H1 (cell line): ENCODE data around the gene TSKS. TPM values are rescaled to one million over a fixed set of nuclear protein-coding genes. Genes with fewer than 3 reads are reported as not detected.
A peak's percentile ranks its signal among the peaks of the same experiment; 100 is the strongest.

Source experiments
- CTCF ChIA-PET: fragments of 300-600 bp; sonication (Branson Sonifier 250); formaldehyde crosslinking; loops from one replicate; lab custom pipeline; 2021; ENCODE audit not compliant: partially characterized antibody; lab: Charles Lee
- POLR2A ChIA-PET: fragments of 300-600 bp; sonication (Branson Sonifier 250); formaldehyde crosslinking; loops from one replicate; lab custom pipeline; 2021; ENCODE audit warnings: inconsistent platforms; ENCODE audit not compliant: partially characterized antibody; lab: Charles Lee
- DNase-seq, 2 experiments: peaks; one replicate each; pipeline versions ENCODE4 v3.0.0 to v3.0.0-alpha.2; 2010 to 2022; ENCODE audit warnings: low spot score in 2 of 2, low read depth in 1 of 2, mixed read lengths in 1 of 2
- FAIRE-seq: peaks from 2 replicates; lab custom pipeline; 2011; peaks lifted over from hg19 to GRCh38; lab: Jason Lieb, UNC
- H2AFZ ChIP-seq: 2 replicates; pipeline ENCODE4 v1.8.1; 2012; ENCODE audit warnings: low read length, inconsistent platforms
- H2AK5ac ChIP-seq: 2 replicates; pipeline ENCODE4 v1.6.1; 2013; ENCODE audit warnings: low read depth, low read length
- H2BK120ac ChIP-seq: replicated peaks from 2 replicates; pipeline ENCODE3; 2013; ENCODE audit warnings: low read depth, low read length, inconsistent platforms
- H2BK12ac ChIP-seq: 2 replicates; pipeline ENCODE4 v1.6.1; 2013; ENCODE audit warnings: low read depth, low read length
- H2BK15ac ChIP-seq: 2 replicates; pipeline ENCODE4 v1.6.1; 2013; ENCODE audit warnings: low read length
- H2BK20ac ChIP-seq: 2 replicates; pipeline ENCODE4 v1.6.1; 2013; ENCODE audit warnings: low read length
- H2BK5ac ChIP-seq: 2 replicates; pipeline ENCODE4 v1.6.1; 2013; ENCODE audit warnings: low read depth, low read length
- H3K14ac ChIP-seq: 2 replicates; pipeline ENCODE4 v1.6.1; 2013; ENCODE audit warnings: inconsistent platforms; ENCODE audit not compliant: insufficient read length
- H3K18ac ChIP-seq: 2 replicates; pipeline ENCODE4 v1.6.1; 2013; ENCODE audit warnings: low read length; ENCODE audit errors: extremely low read depth
- H3K23ac ChIP-seq: 2 replicates; pipeline ENCODE4 v1.6.1; 2013; ENCODE audit warnings: inconsistent platforms; ENCODE audit not compliant: insufficient read length
- H3K23me2 ChIP-seq: 2 replicates; pipeline ENCODE4 v1.6.1; 2013; ENCODE audit warnings: low read depth, low read length
- H3K27ac ChIP-seq: 2 replicates; pipeline ENCODE4 v1.6.1; 2011; ENCODE audit warnings: low read depth, low read length, inconsistent platforms
- H3K27me3 ChIP-seq, 4 experiments: replicated peaks in 1 of 4; 1 replicate in 1 of 4; 2 replicates in 3 of 4; pipeline versions ENCODE4 v1.6.1 to v1.8.1; 2011 to 2013; ENCODE audit warnings: low read length in 3 of 4, mild to moderate bottlenecking in 3 of 4, inconsistent platforms in 2 of 4, mixed read lengths in 2 of 4, moderate library complexity in 1 of 4; ENCODE audit not compliant: control insufficient read depth in 3 of 4, insufficient read depth in 3 of 4; ENCODE audit errors: extremely low read depth in 1 of 4
- H3K36me3 ChIP-seq, 4 experiments: 2 replicates each; pipeline versions ENCODE4 v1.6.1 to v1.8.1; 2011 to 2013; ENCODE audit warnings: mild to moderate bottlenecking in 4 of 4, low read length in 3 of 4, moderate library complexity in 2 of 4, control low read depth in 1 of 4, inconsistent platforms in 1 of 4; ENCODE audit not compliant: insufficient read depth in 4 of 4, control insufficient read depth in 2 of 4
- H3K4ac ChIP-seq: replicated peaks from 2 replicates; pipeline ENCODE3; 2013; ENCODE audit warnings: low read length, low read depth, mixed read lengths, inconsistent platforms; ENCODE audit not compliant: insufficient read length
- H3K4me1 ChIP-seq, 4 experiments: replicated peaks in 1 of 4; 1 replicate in 1 of 4; 2 replicates in 3 of 4; pipeline versions ENCODE4 v1.6.1 to v1.8.1; 2011 to 2013; ENCODE audit warnings: low read length in 3 of 4, inconsistent platforms in 2 of 4, mixed read lengths in 1 of 4; ENCODE audit not compliant: insufficient read depth in 4 of 4, control insufficient read depth in 3 of 4
- H3K4me2 ChIP-seq, 2 experiments: 2 replicates each; pipeline versions ENCODE4 v1.6.1 to v1.8.1; 2011 to 2013; ENCODE audit warnings: low read depth in 2 of 2, low read length in 2 of 2, control low read depth in 1 of 2, inconsistent platforms in 1 of 2, mild to moderate bottlenecking in 1 of 2; ENCODE audit not compliant: insufficient read depth in 1 of 2
- H3K4me3 ChIP-seq, 4 experiments: fragments of 200-600, 300-600 bp in 1 of 4; sonication (generic), shearing (Covaris generic), sonication (Bioruptor Twin) in 1 of 4; 2 replicates each; pipeline versions ENCODE4 v1.5.1 to v1.8.1; 2011 to 2016; ENCODE audit warnings: low read length in 4 of 4, low read depth in 3 of 4, control low read depth in 2 of 4, inconsistent platforms in 2 of 4, mild to moderate bottlenecking in 2 of 4, mixed read lengths in 1 of 4, moderate library complexity in 1 of 4; ENCODE audit not compliant: insufficient read depth in 2 of 4; ENCODE audit errors: extremely low read depth in 1 of 4
- H3K56ac ChIP-seq: replicated peaks from 2 replicates; pipeline ENCODE3; 2013; ENCODE audit warnings: low read depth, mild to moderate bottlenecking, mixed read lengths, low read length, inconsistent platforms; ENCODE audit not compliant: insufficient read length
- H3K79me1 ChIP-seq: 2 replicates; pipeline ENCODE4 v1.6.1; 2013; ENCODE audit warnings: low read depth, low read length, control low read depth
- H3K79me2 ChIP-seq, 2 experiments: 2 replicates each; pipeline versions ENCODE4 v1.6.1 to v1.8.1; 2012 to 2013; ENCODE audit warnings: low read length in 2 of 2, mild to moderate bottlenecking in 2 of 2, inconsistent platforms in 1 of 2; ENCODE audit not compliant: insufficient read depth in 2 of 2, control insufficient read depth in 1 of 2
- H3K9ac ChIP-seq, 4 experiments: replicated peaks in 1 of 4; 1 replicate in 1 of 4; 2 replicates in 3 of 4; pipeline versions ENCODE4 v1.6.1 to v1.8.1; 2011 to 2013; ENCODE audit warnings: low read depth in 3 of 4, low read length in 3 of 4, control low read depth in 2 of 4, mild to moderate bottlenecking in 2 of 4, moderate library complexity in 2 of 4, inconsistent platforms in 1 of 4; ENCODE audit errors: extremely low read depth in 1 of 4
- H3K9me3 ChIP-seq, 2 experiments: 2 replicates each; pipeline versions ENCODE4 v1.6.1 to v1.8.1; 2012 to 2013; ENCODE audit warnings: mild to moderate bottlenecking in 2 of 2, moderate library complexity in 2 of 2, control low read depth in 1 of 2, inconsistent platforms in 1 of 2, low read depth in 1 of 2, low read length in 1 of 2, mixed read lengths in 1 of 2; ENCODE audit not compliant: insufficient read depth in 2 of 2
- H4K20me1 ChIP-seq, 2 experiments: replicated peaks in 1 of 2; 2 replicates each; pipeline versions ENCODE3 to v1.8.1; 2011 to 2013; ENCODE audit warnings: inconsistent platforms in 2 of 2, low read length in 2 of 2, mild to moderate bottlenecking in 1 of 2; ENCODE audit not compliant: insufficient read depth in 2 of 2, control insufficient read depth in 1 of 2
- H4K5ac ChIP-seq: 2 replicates; pipeline ENCODE4 v1.6.1; 2013; ENCODE audit warnings: low read length, low read depth, mixed read lengths, inconsistent platforms; ENCODE audit not compliant: insufficient read length
- H4K8ac ChIP-seq: 2 replicates; pipeline ENCODE4 v1.8.0; 2013; ENCODE audit warnings: mild to moderate bottlenecking, moderate library complexity, low read length, inconsistent platforms; ENCODE audit not compliant: insufficient read depth; ENCODE audit errors: extremely low read depth
- H4K91ac ChIP-seq: replicated peaks from 2 replicates; pipeline ENCODE3; 2013; ENCODE audit warnings: low read length, mixed read lengths, inconsistent platforms; ENCODE audit not compliant: insufficient read length
- CHD2 ChIP-seq: IDR thresholded peaks from 2 replicates; pipeline ENCODE4 v1.6.1; 2012; ENCODE audit warnings: low read length, improper control_type of control experiment
- CTCF ChIP-seq, 3 experiments: IDR thresholded peaks; 1 replicate in 2 of 3; 2 replicates in 1 of 3; pipeline versions ENCODE4 v1.5.1 to v1.6.1; 2011; ENCODE audit warnings: low read length in 3 of 3, mild to moderate bottlenecking in 3 of 3, inconsistent platforms in 2 of 3, low read depth in 1 of 3, moderate library complexity in 1 of 3; ENCODE audit not compliant: insufficient read depth in 1 of 3; ENCODE audit errors: control extremely low read depth in 1 of 3
- EGR1 ChIP-seq: IDR thresholded peaks from 2 replicates; pipeline ENCODE4 v1.6.1; 2011; ENCODE audit warnings: low read depth, low read length, borderline replicate concordance
- FOSL1 ChIP-seq: IDR thresholded peaks from 2 replicates; pipeline ENCODE4 v1.6.1; 2011; ENCODE audit warnings: mild to moderate bottlenecking, low read depth, low read length, moderate library complexity; ENCODE audit not compliant: insufficient read depth
- PHF8 ChIP-seq: fragments of 200-600 bp; sonication (generic); conservative IDR thresholded peaks from 2 replicates; pipeline ENCODE4 v1.7.1; 2012; ENCODE audit warnings: low read depth, mild to moderate bottlenecking, inconsistent platforms, low read length, moderate library complexity
- POU5F1 ChIP-seq: IDR thresholded peaks from 2 replicates; pipeline ENCODE4 v1.6.1; 2011; ENCODE audit warnings: low read depth, mild to moderate bottlenecking, low read length, moderate library complexity
- RNF2 ChIP-seq: fragments of 200-900, 300-1000 bp; sonication (generic); IDR thresholded peaks from 2 replicates; pipeline ENCODE4 v1.7.1; 2016; ENCODE audit warnings: borderline replicate concordance, low read depth, mild to moderate bottlenecking, antibody characterized with exemption, low read length; ENCODE audit not compliant: poor library complexity, severe bottlenecking; ENCODE audit errors: missing control alignments
- SUZ12 ChIP-seq: fragments of 200-600 bp; sonication (generic); IDR thresholded peaks from 2 replicates; pipeline ENCODE4 v1.6.1; 2012; ENCODE audit warnings: mild to moderate bottlenecking, inconsistent platforms, low read length, moderate library complexity, mixed read lengths
- TBP ChIP-seq: IDR thresholded peaks from 2 replicates; pipeline ENCODE4 v1.6.1; 2011; ENCODE audit warnings: low read depth, low read length, improper control_type of control experiment
- TEAD4 ChIP-seq: IDR thresholded peaks from 2 replicates; pipeline ENCODE4 v1.6.1; 2012; ENCODE audit warnings: low read depth, low read length, inconsistent platforms, mixed read lengths
- WGBS, 2 experiments: shearing (Covaris generic) in 1 of 2; methylation state at CpG; one replicate each; pipeline versions ENCODE4 v1.1.6 to v1.1.7; 2013 to 2015; ENCODE audit warnings: low lambda C conversion rate in 2 of 2, mixed read lengths in 2 of 2, inconsistent platforms in 1 of 2, low coverage in 1 of 2, missing lambda C conversion rate in 1 of 2; ENCODE audit not compliant: insufficient replicate concordance in 2 of 2, insufficient coverage in 1 of 2, insufficient read length in 1 of 2; ENCODE audit errors: extremely low coverage in 1 of 2, missing lambda C conversion rate in 1 of 2; 5-methylcytosine and 5-hydroxymethylcytosine counted together
- polyA plus RNA-seq, 7 experiments: library from polyadenylated mRNA; depleted of rRNA in 3 of 7; stranded (reverse) in 5 of 7; unstranded in 2 of 7; fragments of >200 nt in 5 of 7; fragments of 200-250 nt in 2 of 7; gene quantifications; 1 replicate in 5 of 7; 2 replicates in 1 of 7; 4 replicates in 1 of 7; pipeline versions ENCODE4 v1.2.1 to v1.2.3, GENCODE V29; 2011 to 2013; ENCODE audit warnings: missing spikeins in 2 of 7, mixed read lengths in 2 of 7
- total RNA-seq: library from RNA; stranded (reverse); fragmentation: NEBNext Ultra II Directional; extraction: Animal tissue kit (Norgen Biotek cat#: 25700); gene quantifications from 2 replicates; pipeline ENCODE4 v1.2.1, GENCODE V29; 2021

Gene TSKS
- total and polyA plus RNA-seq, 2 of the 8 experiments (the other 6 are each of a cell fraction or from before 2014, with no cell fraction given) = 0.21 TPM; not detected in 1

- no peak overlapping the region for H4K91ac ChIP-seq
- peaks cover 0 to 4% of the 10 kb centered on the region in 2 experiments for H4K20me1 ChIP-seq
- no peak overlapping the region for H3K27ac ChIP-seq
- H2BK20ac ChIP-seq = no peak overlapping the region
- H2BK5ac ChIP-seq = no peak overlapping the region
- no peaks in the 10 kb centered on the region for H3K9me3 ChIP-seq
- H3K4me3 ChIP-seq = peak overlapping the region; percentile 42 to 100 (median 85); a peak in 7 of 8 replicates
- no peak overlapping the region for H4K5ac ChIP-seq
- no peak overlapping the region for H3K4ac ChIP-seq
- no peak overlapping the region for H2BK12ac ChIP-seq
- ChIA-PET CTCF (interaction anchor here (1.0 to 1.8 kb wide), 5 partner anchors 9 to 51 kb away, joined by 3 to 6 read pairs (median 4); no protein-coding TSS in a partner anchor), POLR2A (interaction anchor here (1.0 to 3.8 kb wide), 7 partner anchors 9 to 89 kb away, joined by 3 to 15 read pairs (median 4); partner anchors contain the start of genes CPT1C and FUZ)
- H4K8ac ChIP-seq = no peak overlapping the region
- DNase-seq = no peak
- FAIRE-seq = no peak
- H3K9ac ChIP-seq = no peak overlapping the region; a peak in 3 of 7 replicates
- H2BK120ac ChIP-seq = no peak overlapping the region
- no peak overlapping the region for H2BK15ac ChIP-seq
- peak overlapping the region; percentile 82 to 94 for H3K4me2 ChIP-seq
- WGBS, 2 experiments = 86% methylated on average over 12 of the region's 12 CpGs; no CpG with 5 or more reads in 1 of the 2 experiments
- H3K56ac ChIP-seq = no peak overlapping the region
- H2AFZ ChIP-seq = no peak overlapping the region
- H3K79me2 ChIP-seq = peaks cover 0 to 24% of the 10 kb centered on the region in 2 experiments; a peak in 2 of 4 replicates
- no peak overlapping the region for H3K18ac ChIP-seq
- H3K23ac ChIP-seq = no peak overlapping the region
- H3K14ac ChIP-seq = no peak overlapping the region
- no peak overlapping the region for H2AK5ac ChIP-seq
- peaks cover 0 to 7% (median 2%) of the 10 kb centered on the region in 4 experiments; a peak in 4 of 7 replicates for H3K4me1 ChIP-seq
- H3K79me1 ChIP-seq = peaks cover 21% of the 10 kb centered on the region
- H3K36me3 ChIP-seq = no peaks in the 10 kb centered on the region; a peak in 1 of 8 replicates
- peaks cover 11% of the 10 kb centered on the region for H3K23me2 ChIP-seq
- no peaks in the 10 kb centered on the region for H3K27me3 ChIP-seq
- TF ChIP-seq TEAD4 (no peak), RNF2 (no peak), EGR1 (no peak), CHD2 (no peak), FOSL1 (no peak), POU5F1 (no peak), PHF8 (no peak), TBP (no peak), SUZ12 (no peak), CTCF (IDR thresholded peaks at IDR 0.05; ENCODE audit: control extremely low read depth in 1 of 3, insufficient read depth in 1 of 3, low read depth in 1 of 3, low read length in 3 of 3) (no peak)
Observed at GRCh38 chr19:49767967-49768581, 5.0 kb upstream of the TSKS start.
